ENCODE data around the gene HYOU1.
"Not testable (repeated sequence)": the region's sequence is repeated elsewhere in the genome, so short reads cannot be mapped to it uniquely, and the experiment has no call there.

Gene HYOU1

DNA sequence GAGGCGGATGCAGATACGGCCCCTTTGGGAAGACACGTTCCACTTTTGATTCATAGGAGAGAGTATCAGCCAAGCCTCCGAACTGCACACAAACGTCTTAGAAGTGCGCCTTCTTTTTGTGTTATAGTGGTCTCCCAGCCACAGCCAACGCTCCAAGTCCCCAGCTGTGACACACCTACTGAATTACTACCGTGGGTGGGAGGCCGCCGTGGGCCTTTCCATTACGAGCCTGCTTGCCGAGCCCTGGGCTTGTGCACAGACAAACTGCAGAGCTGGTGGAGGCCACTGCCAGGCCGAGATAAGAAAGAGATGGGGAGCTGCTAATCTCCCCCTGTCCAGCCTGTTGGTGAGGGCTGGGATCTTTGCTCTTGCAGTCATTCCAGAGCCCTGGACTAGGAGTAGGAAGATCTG, 28.4 kb upstream of the HYOU1 start:
- peak in 1 of 2 donors; percentile 36 for DNase-seq (ENCODE audit: low read depth in 2 of 2, low spot score in 1 of 2)

DNA sequence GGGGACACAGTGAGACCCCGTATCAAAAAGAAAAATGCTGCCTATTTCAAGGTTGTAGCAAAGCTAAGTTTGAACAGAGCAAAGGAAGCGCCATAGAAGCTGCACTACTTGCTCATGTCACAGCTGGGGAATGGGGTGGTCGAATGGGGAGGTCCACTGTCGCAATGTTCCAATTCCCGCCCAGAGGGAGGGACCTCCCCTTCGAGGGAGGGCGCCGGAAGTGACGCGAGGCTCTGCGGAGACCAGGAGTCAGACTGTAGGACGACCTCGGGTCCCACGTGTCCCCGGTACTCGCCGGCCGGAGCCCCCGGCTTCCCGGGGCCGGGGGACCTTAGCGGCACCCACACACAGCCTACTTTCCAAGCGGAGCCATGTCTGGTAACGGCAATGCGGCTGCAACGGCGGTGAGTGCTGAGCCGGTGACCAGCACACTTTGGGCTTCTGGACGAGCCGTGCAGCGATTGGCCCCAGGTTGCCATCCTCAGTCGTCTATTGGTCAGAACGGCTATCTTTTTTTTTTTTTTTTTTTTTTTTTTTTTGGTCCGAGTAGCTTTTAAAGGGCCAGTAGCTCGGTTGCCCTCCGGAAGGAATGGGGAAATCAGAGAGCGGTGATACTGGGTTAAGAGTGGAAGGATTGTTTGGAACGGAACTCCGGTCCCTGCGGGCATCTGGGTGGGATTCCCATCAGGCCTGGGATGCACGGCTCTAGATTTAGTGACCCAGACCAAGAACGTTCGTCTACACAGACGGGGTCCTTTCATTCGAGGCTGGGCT, 27.8 kb upstream of the HYOU1 start, which contains the start of gene HMBS:
Gene HMBS, plus strand, starts transcription at position 219 of the 774 bp plus-strand sequence. Its CDS starts 153 bp downstream, at position 372.
- DNase-seq (ENCODE audit: low read depth in 2 of 2, low spot score in 1 of 2), result peak; percentile 82 to 85

DNA sequence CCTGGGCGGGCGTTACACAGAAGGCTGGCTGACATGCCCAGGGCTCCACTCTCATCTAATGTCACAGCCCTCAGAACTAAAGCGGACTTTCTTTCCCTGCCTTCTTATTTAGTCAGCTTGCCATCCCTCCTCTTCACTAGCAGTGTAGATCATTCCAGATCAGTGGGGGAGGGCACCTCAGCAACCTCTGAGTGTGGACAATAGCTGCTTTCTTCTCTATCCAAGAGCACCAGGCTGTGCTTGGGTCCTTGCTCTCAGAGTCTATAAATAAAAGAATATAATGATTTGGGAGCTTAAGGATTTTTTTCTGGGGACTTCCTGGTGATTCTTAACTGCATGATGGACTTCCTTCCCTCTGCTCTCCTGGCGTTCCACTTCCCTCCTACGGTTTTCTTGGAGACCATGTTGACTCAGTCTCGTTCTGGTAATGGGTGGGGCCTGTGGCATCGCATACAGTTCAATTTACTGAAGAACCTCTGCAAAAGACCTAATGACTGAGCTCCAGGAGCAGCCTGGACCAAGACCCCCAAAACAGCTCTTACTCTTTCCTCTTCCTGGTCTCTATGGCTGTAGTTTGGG, 24.8 kb upstream of the HYOU1 start:
- DNase-seq (ENCODE audit: low read depth in 2 of 2, low spot score in 1 of 2), result no peak

DNA sequence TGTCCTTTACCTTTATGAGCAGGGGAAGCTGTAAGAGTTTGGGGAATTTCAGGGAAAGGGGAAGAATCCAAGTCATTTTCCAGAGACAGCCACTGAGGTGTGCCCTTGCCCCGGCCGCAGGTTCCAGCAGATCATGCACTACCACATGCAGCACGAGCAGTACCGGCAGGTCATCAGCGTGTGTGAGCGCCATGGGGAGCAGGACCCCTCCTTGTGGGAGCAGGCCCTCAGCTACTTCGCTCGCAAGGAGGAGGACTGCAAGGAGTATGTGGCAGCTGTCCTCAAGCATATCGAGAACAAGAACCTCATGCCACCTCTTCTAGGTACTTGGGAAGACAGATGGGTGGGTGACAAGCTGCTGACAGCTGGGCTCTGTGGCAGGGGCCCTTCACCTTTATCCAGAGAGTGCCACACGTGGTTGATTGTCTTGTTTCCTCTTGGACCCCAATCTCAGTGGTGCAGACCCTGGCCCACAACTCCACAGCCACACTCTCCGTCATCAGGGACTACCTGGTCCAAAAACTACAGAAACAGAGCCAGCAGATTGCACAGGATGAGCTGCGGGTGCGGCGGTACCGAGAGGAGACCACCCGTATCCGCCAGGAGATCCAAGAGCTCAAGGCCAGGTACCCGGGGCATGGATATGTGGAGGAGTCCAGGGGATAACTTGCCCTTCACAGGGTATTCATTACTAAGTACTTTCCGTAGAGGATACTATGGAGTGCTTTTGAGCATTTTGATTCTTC, 21.8 kb upstream of the HYOU1 start:
- no peak for DNase-seq (ENCODE audit: low read depth in 2 of 2, low spot score in 1 of 2)

DNA sequence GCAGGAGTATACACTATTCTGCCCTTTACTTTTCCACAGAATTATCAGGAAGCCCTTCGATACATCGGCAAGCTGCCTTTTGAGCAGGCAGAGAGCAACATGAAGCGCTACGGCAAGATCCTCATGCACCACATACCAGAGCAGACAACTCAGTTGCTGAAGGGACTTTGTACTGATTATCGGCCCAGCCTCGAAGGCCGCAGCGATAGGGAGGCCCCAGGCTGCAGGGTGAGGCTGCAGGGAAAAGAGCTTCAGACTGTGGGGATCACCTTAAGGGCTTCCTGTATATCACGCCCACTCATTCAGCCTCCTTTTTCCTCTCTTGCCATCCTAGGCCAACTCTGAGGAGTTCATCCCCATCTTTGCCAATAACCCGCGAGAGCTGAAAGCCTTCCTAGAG, 20.8 kb upstream of the HYOU1 start:
- no peak for DNase-seq (ENCODE audit: low read depth in 2 of 2, low spot score in 1 of 2)

DNA sequence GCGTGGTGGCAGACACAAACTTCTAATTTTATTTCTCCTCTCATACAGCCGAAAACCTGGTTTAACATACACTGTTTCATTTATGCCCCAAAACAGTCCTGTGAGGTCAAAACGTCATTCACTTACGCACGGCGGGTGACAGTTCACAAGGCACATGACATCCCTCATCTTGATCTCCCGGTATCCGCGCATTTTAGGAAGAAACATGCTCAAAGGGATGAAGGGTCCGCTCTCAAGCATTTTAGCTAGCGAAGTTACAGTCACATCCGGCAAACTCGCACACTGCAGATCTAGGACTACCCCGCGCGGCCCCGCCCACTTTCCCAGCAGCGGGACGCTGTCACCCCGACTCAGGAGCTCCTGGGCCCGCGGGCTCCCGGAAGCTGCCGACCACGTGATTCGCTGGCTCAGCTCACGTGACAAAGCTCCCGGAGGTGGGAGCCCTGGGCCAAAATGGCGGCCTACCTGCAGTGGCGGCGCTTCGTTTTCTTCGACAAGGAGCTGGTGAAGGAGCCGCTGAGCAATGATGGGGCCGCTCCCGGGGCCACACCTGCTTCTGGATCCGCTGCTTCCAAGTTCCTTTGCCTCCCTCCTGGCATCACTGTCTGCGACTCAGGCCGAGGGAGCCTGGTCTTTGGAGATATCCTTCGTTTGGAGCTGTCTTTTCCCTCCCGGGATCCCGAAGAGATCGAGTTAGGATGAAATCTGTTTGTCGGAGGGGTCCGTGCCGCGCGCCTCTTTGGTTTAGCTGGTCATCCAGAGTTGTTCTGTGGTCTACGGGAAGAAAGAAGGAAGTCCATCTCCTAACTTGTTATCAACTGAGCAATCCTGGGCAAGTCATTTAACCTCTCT, 10.6 kb upstream of the HYOU1 start, which contains the start of gene VPS11:
Gene VPS11, plus strand, starts transcription at position 448 of the 852 bp plus-strand sequence. Its CDS starts 6 bp downstream, at position 454.
- peak; percentile 96 for DNase-seq (ENCODE audit: low read depth in 2 of 2, low spot score in 1 of 2)

DNA sequence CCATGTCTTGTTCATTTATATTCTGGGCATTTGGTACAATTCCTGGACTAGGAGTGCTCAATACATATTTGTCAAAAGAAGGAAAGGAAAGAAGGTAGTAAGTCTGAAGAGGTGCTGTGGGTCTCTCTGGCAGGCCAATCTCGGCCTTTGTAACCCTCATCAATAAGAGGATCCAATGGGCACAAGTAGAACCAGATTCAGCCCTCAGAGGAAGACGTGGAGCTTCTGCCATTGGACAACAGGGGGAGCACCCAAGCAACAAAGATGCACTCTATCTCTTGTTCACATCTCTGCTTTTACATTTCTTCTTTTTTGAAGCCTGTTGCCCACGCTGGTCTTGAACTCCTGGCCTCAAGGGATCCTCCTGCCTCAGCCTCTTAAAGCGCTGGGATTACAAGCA, 8.4 kb upstream of the HYOU1 start:
- no peak for DNase-seq (ENCODE audit: low read depth in 2 of 2, low spot score in 1 of 2)

DNA sequence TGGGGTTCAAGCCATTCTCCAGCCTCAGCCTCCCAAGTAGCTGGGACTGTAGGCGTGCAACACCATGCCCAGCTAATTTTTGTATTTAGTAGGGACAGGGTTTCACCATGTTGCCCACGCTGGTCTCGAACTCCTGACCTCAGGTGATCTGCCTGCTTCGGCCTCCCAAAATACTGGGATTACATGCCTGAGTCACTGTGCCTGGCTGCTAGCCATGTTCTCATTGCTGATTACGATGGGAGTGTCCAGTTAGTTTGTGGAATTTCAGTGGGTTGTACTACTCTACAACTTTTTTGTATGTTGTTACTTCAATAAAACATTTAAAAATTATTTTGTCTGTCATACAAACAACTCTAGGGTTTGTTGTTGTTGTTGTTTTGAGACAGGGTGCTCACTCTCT, 5.8 kb upstream of the HYOU1 start:
- no peak for DNase-seq (ENCODE audit: low read depth in 2 of 2, low spot score in 1 of 2)

DNA sequence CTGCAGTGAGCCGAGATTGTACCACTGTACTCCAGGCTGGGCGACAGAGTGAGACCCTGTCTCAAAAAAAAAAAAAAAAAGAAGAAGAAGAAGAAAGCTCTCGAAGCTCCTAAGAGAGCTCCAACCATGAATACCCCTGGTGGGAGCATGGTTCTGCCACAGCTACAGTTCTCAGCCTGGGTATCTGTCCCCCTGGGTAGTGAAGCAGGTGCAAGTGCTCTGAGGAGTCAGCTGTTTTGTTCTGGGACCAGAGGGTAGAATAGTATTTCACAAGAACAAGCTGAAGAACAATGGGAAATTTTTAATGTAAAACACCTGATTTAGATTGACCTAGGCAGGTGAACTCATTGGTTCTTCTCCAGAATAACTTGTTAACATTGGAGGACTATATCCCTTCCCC, 4.3 kb upstream of the HYOU1 start:
- no peak for DNase-seq (ENCODE audit: low read depth in 2 of 2, low spot score in 1 of 2)

DNA sequence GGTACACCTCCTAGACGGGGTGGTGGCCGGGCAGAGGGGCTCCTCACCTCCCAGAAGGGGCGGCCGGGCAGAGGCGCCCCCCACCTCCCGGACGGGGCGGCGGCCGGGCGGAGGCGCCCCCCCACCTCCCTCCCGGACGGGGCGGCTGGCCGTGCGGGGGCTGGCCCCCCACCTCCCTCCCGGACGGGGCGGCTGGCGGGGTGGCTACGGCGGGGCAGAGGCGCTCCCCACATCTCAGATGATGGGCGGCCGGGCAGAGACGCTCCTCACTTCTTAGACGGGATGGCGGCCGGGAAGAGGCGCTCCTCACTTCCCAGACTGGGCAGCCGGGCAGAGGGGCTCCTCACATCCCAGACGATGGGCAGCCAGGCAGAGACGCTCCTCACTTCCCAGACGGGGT, 2.1 kb upstream of the HYOU1 start:
- not testable (repeated sequence) for DNase-seq (ENCODE audit: low read depth in 2 of 2, low spot score in 1 of 2)

DNA sequence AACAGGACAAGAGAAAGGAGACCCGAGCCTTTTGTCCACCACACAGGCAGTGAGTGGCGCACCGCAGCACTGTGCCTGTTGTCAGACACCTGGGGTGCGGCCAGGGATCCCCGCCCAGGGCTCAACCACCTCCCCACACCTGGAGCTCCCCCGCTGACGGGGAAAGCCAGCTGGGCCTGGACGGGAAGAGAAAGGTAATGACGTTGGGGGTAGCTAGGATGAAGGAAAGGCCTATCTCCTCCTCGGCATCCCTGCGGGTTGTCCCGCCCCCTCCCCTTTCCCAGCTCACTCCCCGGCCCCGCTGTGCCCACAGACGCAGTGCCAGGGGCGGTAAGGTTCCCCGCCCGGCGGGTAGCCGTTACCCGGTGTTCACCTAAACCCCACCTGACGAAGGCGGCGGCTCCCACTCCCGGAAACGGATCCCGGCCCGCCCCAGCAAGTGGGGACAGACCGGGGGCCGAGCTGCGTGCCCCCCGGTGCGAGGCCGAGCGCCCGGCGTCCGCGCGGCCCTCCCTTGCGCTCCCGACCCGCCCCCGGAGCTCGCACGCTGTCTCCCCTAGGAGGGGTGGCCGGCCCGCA, 495 bp downstream of the HYOU1 start:
- DNase-seq (ENCODE audit: low read depth in 2 of 2, low spot score in 1 of 2), result peak in 1 of 2 donors; percentile 6

DNA sequence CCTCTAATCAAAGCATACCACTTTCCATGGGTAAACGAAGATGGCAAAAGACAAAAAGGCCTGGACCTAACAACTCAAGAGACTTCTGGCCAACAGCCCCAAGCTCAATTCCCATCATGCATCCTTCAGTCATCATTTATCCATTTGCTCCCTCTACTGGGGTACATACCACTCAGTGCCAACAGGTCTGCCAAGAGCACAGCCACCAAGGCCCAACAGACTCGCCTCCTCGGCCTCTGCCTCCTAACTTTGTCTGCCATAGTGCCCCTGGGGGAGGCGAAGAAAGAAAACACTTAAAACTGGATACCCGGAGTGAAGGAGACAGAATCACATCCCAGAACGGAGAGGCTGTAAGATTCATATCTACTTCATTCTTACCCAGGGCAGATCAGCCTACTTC, 1.1 kb downstream of the HYOU1 start:
- DNase-seq (ENCODE audit: low read depth in 2 of 2, low spot score in 1 of 2), result no peak

DNA sequence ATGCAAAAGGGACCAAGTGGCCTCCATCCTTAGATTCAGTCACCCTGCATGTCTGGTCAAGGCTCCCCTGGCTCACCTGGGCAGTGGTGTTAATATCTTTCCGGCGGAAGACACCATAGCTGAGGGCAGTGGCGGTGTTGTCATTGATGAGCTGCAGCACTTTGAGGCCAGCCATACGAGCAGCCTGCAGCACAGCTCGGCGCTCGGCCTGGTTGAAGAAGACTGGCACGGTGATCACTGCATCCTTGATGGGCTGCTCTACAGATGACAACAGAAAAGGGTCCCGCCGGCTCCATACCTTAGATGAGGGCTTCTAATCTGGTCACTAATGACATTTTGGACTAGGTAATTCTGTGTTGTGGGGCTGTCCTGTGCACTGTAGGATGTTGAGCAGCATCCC, 2.6 kb downstream of the HYOU1 start:
- DNase-seq (ENCODE audit: low read depth in 2 of 2, low spot score in 1 of 2), result no peak

DNA sequence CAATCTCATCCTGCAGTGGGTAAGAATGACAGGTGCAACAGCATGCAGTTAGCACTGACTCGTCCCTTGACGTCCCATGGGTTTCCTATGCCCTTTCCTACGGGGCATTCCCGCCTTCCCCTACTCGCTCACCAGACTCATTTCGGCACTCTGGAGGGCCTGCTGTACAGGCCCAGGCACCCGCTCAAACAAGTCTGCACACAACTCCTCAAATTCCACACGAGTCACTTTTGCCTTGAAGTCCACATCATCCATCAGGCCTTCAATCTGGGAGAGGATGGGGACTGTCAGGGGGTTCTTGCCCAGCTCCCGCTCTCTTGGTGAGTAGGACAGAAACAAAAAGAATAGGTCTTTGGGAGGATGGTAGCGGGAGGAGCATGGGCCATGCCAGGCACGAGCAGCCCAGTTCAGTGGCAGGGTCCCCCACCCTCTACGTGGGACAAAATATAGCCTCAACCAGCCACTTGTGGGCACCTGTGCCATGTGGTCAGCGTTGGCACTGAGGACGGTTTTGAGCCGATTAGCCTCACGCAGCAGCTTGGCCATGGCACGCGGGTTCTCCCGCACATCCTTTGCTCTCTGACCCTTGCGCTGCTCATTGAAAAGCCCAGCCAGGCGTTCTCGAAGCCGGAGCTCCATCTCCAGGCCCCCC, 4.7 kb downstream of the HYOU1 start:
- DNase-seq (ENCODE audit: low read depth in 2 of 2, low spot score in 1 of 2), result no peak

DNA sequence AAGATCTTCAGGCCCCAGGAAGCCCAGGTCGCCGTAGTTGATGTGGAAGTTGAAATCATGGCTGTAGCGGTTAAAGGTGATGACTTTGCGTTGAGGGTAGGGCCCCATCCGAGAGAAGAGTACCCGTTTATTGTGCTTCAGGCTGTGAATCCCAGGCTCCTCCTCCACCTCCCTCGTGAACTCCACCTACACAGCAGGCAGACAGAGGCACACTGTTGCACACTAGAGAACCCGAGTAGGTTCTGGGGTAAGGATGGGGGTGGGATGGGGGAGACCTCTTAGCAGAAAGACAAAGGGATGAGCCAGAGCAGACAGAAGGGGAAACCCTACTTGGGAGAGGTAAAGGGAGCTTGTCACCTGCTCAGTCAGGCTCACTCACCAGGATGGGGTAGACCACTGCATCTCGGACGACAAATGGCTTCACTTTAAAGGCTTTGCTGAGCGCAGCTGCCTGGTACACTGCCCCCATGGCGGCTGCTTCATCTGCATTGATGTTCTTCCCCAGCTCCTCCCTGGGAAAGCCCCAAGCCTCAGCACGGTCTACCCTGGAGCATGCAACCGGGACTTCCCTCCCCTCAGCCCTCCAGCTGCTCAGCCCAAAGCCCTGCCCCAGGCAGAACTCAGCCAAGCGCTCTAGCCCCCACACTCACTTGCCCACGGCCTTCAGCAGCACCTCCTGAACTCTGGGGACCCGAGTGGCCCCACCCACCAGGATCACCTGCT, 5.4 kb downstream of the HYOU1 start:
- DNase-seq (ENCODE audit: low read depth in 2 of 2, low spot score in 1 of 2), result no peak

DNA sequence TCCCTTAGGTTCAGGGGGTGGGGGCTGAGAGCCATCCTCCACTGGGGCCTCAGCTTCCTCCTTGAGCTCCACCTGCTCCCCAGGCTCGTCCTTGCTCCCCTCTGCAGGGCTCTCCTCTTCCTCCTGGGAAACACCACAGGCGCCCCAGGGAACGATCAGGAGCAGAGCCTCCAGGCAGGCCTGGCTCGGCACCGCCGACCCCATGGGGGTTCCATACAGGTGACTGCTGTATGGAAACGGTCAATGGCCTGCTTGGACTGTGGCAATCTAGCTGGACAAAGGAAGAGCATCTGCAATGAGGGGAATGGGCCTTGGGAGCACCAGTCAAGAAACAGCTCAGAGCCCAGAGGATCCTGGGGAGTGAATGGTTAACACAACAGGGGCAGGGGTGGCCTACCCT, 7.9 kb downstream of the HYOU1 start:
- DNase-seq (ENCODE audit: low read depth in 2 of 2, low spot score in 1 of 2), result no peak

DNA sequence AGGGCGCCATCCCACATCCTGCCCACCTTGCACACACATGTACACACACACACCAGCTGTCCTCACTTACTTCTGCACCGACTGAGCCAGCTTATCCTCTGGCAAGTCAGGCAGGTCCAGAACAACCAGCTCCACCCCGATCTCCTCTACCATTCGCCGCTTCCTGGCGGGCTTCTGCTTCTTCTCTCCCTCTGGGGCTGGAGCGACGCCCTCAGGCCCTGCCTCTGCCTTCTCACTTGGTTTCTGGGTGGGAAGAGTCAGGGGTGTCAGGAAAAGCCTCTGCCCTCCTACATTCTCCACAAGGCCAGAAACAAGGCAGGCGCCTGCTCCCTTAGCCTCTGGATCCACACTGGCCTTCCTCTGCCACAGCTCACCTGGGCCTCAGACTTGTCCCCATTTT, 8.4 kb downstream of the HYOU1 start:
- no peak for DNase-seq (ENCODE audit: low read depth in 2 of 2, low spot score in 1 of 2)

DNA sequence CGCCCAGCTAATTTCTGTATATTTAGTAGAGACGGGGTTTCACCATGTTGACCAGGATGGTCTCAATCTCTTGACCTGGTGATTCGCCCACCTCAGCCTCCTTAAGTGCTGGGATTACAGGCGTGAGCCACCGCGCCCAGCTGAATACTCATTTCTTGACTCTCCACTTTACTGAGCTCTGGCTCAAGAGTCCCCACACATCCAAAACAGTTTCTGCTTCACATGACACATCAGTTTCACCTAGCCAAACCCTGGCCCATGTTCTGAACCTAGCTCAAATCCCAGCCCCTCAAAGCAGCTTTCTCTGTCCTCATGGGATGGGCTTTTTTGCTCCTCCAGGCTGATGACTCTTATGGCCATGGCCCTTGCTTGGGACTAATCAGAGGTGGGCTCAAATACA, 9.8 kb downstream of the HYOU1 start:
- no peak for DNase-seq (ENCODE audit: low read depth in 2 of 2, low spot score in 1 of 2)

DNA sequence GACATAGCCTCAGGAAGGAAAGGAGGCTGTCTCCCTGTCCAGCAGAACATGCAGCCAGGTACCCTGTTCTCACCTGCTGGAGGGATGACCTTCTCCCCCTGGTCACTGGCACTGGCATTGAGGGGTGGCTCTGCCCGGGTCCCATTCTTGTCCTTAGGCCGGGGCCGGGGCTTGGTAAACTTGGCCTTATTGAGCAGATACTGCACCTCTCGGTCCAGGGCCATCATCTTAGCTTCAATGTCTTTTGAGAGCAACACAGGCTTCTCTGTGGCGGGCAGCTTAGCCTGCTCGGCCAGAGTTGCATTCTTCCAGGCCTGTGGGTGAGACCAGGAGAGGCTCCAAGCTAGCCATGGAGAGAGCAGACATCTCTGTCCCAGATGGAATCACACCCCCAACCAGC, 10.5 kb downstream of the HYOU1 start:
- DNase-seq (ENCODE audit: low read depth in 2 of 2, low spot score in 1 of 2), result no peak

DNA sequence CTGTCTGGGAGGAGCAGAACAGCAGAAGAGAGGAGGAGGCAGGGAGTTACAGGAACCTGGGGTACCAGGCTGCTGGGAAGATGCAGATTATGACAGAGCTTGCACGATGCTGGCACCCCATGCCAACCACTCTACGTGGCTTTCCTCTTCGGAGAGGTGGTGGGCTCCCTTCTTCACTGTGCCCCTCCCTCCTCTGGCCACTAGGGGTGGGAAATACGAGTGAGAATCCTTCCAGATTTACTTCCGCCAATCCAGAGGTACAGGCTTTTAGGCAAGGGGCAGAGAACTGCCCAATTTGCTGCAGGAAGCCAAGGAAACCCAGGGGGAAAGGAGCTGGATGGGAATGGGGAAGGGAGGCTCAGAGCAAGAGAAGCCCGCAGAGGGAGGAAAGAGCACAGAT, 12.3 kb downstream of the HYOU1 start:
- no peak for DNase-seq (ENCODE audit: low read depth in 2 of 2, low spot score in 1 of 2)

Data from stimulated activated CD8-positive, alpha-beta memory T cell treated with anti-CD3 and anti-CD28 coated beads, Interleukin-4, amount 100 ng/mL, for 4 hours (primary cell).